Thyroid gland (tissue), 4 donors: ENCODE data around the gene HSBP1. TPM values are rescaled to one million over a fixed set of nuclear protein-coding genes. Genes with fewer than 3 reads are reported as not detected.
A peak's percentile ranks its signal among the peaks of the same experiment; 100 is the strongest.

ENCODE experiments used
- DNase-seq, 2 donors: peaks; one replicate each; pipeline ENCODE4 v3.0.0-alpha.2; 2019
- H3K27ac ChIP-seq, 3 donors: fragments of 200-600 bp; sonication (generic); 1 replicate in 2 of 3; 2 replicates in 1 of 3; pipeline ENCODE4 v1.5.1; 2016 to 2019; ENCODE audit warnings: mild to moderate bottlenecking in 1 of 3, moderate library complexity in 1 of 3
- H3K27me3 ChIP-seq: fragments of 200-600 bp; sonication (generic); one replicate; pipeline ENCODE4 v1.5.1; 2019
- H3K36me3 ChIP-seq, 2 donors: fragments of 200-600 bp; sonication (generic); one replicate each; pipeline ENCODE4 v1.5.1; 2016 to 2019
- H3K4me1 ChIP-seq, 2 donors: fragments of 200-600 bp; sonication (generic); one replicate each; pipeline ENCODE4 v1.5.1; 2017 to 2019
- H3K4me3 ChIP-seq, 3 donors: fragments of 200-600 bp; sonication (generic); replicated peaks in 1 of 3; 1 replicate in 2 of 3; 2 replicates in 1 of 3; pipeline ENCODE4 v1.5.1; 2016; ENCODE audit warnings: mild to moderate bottlenecking in 1 of 3
- H3K9me3 ChIP-seq: fragments of 200-600 bp; sonication (generic); one replicate; pipeline ENCODE4 v1.5.1; 2017
- POLR2A ChIP-seq, 2 donors: fragments of 450-650 bp; IDR thresholded peaks; one replicate each; pipeline ENCODE4 v1.6.1; 2017; ENCODE audit warnings: antibody characterized with exemption in 2 of 2, mild to moderate bottlenecking in 2 of 2, moderate library complexity in 1 of 2
- WGBS, 2 donors: methylation state at CpG; one replicate each; pipeline ENCODE4 v1.1.5; 2017; 5-methylcytosine and 5-hydroxymethylcytosine counted together
- intact Hi-C: fragments of 100-400 bp; cut with DNase I; formaldehyde crosslinking; loops from one replicate; pipeline ENCODE4 v1.15.1; 2023
- total RNA-seq, 4 donors: library from RNA; depleted of rRNA; stranded (reverse); fragments of >200 nt; gene quantifications; one replicate each; pipeline ENCODE4 v1.2.3, GENCODE V29; 2016
- TF ChIP-seq, protein P1 (sequence below), 6 experiments: fragments of 200-600 bp in 3 of 6; fragments of 450-650 bp in 3 of 6; sonication (generic) in 3 of 6; IDR thresholded peaks; one replicate each; pipeline ENCODE4 v1.5.1; 2016 to 2019; ENCODE audit warnings: antibody characterized with exemption in 6 of 6, mild to moderate bottlenecking in 2 of 6, inconsistent platforms in 1 of 6, moderate library complexity in 1 of 6

HSBP1 gene
- 10 to 100 TPM; 17.7 to 50.7 (median 23.9) TPM for total RNA-seq

GRCh38 chr16:83807710-83808572 is at the start of gene HSBP1:
TSS of gene HSBP1 (plus strand) at chr16:83807978. CDS start at chr16:83808077, 99 bp downstream.
- H3K36me3 ChIP-seq, result no peaks in the 10 kb centered on the region
- peak within 1 kb of the TSS; percentile 29 to 92 (median 74) for H3K27ac ChIP-seq
- peak; percentile 89 to 92 for DNase-seq
- 4% methylated on average over 23 to 32 of the region's 76 CpGs for WGBS, 2 donors
- H3K9me3 ChIP-seq, result no peaks in the 10 kb centered on the region
- peaks cover 23 to 25% of the 10 kb centered on the region in 2 donors for H3K4me1 ChIP-seq
- intact Hi-C loops, result loop anchor here (10.0 kb wide), 1 partner anchor 93 kb away; no protein-coding TSS in a partner anchor
- H3K27me3 ChIP-seq, result no peaks in the 10 kb centered on the region
- TF ChIP-seq, protein P1, sequence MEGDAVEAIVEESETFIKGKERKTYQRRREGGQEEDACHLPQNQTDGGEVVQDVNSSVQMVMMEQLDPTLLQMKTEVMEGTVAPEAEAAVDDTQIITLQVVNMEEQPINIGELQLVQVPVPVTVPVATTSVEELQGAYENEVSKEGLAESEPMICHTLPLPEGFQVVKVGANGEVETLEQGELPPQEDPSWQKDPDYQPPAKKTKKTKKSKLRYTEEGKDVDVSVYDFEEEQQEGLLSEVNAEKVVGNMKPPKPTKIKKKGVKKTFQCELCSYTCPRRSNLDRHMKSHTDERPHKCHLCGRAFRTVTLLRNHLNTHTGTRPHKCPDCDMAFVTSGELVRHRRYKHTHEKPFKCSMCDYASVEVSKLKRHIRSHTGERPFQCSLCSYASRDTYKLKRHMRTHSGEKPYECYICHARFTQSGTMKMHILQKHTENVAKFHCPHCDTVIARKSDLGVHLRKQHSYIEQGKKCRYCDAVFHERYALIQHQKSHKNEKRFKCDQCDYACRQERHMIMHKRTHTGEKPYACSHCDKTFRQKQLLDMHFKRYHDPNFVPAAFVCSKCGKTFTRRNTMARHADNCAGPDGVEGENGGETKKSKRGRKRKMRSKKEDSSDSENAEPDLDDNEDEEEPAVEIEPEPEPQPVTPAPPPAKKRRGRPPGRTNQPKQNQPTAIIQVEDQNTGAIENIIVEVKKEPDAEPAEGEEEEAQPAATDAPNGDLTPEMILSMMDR (IDR thresholded peaks at IDR 0.05), result no peak
- TF ChIP-seq POLR2A (IDR thresholded peaks at IDR 0.05), result peak; percentile 39 to 78
- H3K4me3 ChIP-seq, result peak within 1 kb of the TSS; percentile 58 to 91 (median 73)

- no peak overlapping the region for H3K27ac ChIP-seq
- no peak overlapping the region for H3K4me3 ChIP-seq
- no peak for TF ChIP-seq POLR2A (IDR thresholded peaks at IDR 0.05)
- TF ChIP-seq, protein P1 (IDR thresholded peaks at IDR 0.05), result no peak
- H3K36me3 ChIP-seq, result no peaks in the 10 kb centered on the region
- no peaks in the 10 kb centered on the region for H3K9me3 ChIP-seq
- H3K4me1 ChIP-seq, result no peaks in the 10 kb centered on the region
- no peak for DNase-seq
- H3K27me3 ChIP-seq, result no peaks in the 10 kb centered on the region
- intact Hi-C loops, result no loop called here
- 58 to 64% methylated on average over 11 of the region's 11 CpGs for WGBS, 2 donors
These were observed 45.4 kb upstream of the HSBP1 start for GRCh38 chr16:83762141-83762991.

- WGBS, 2 donors, result 89% methylated on average over 5 of the region's 5 CpGs
- Histone ChIP-seq H3K4me3 (no peak overlapping the region), H3K27ac (no peak overlapping the region), H3K36me3 (no peaks in the 10 kb centered on the region), H3K4me1 (no peaks in the 10 kb centered on the region), H3K27me3 (no peaks in the 10 kb centered on the region), H3K9me3 (no peaks in the 10 kb centered on the region)
- DNase-seq, result no peak
- TF ChIP-seq, protein P1 (IDR thresholded peaks at IDR 0.05), result no peak
- TF ChIP-seq POLR2A (IDR thresholded peaks at IDR 0.05), result no peak
- intact Hi-C loops, result no loop called here
These were observed 44.8 kb upstream of the HSBP1 start for GRCh38 chr16:83762992-83763358.

- intact Hi-C loops, result no loop called here
- TF ChIP-seq, protein P1 (IDR thresholded peaks at IDR 0.05), result no peak
- TF ChIP-seq POLR2A (IDR thresholded peaks at IDR 0.05), result no peak
- Histone ChIP-seq H3K27me3 (no peaks in the 10 kb centered on the region), H3K4me1 (peaks cover 8 to 20% of the 10 kb centered on the region in 2 donors), H3K9me3 (no peaks in the 10 kb centered on the region), H3K27ac (no peak overlapping the region), H3K36me3 (no peaks in the 10 kb centered on the region), H3K4me3 (no peak overlapping the region)
- DNase-seq, result no peak
- WGBS, 2 donors, result 59 to 66% methylated on average over 2 of the region's 2 CpGs
These were observed 38.8 kb upstream of the HSBP1 start for GRCh38 chr16:83768986-83769385.
